Activated gamma-delta T cell treated with anti-CD3 and anti-CD28 coated beads, Interleukin-2, amount 50 U/mL, for 16 hours (primary cell): ENCODE measurements around the gene MAPK8.

ENCODE experiments used
- DNase-seq: peaks from one replicate; pipeline ENCODE4 v3.0.0-alpha.2; 2020; ENCODE audit warnings: low read depth

The MAPK8 gene

GRCh38 chr10:48463318-48464003, 157.0 kb downstream of the MAPK8 start:
- DNase-seq = no peak

- DNase-seq = no peak
Observed at GRCh38 chr10:48464121-48464870, 157.8 kb downstream of the MAPK8 start.

GRCh38 chr10:48464871-48465736, 158.6 kb downstream of the MAPK8 start:
- DNase-seq = no peak

GRCh38 chr10:48465860-48466521, 159.5 kb downstream of the MAPK8 start:
- no peak for DNase-seq

GRCh38 chr10:48466611-48467240, 160.2 kb downstream of the MAPK8 start:
- DNase-seq = no peak

GRCh38 chr10:48467669-48468068, 161.2 kb downstream of the MAPK8 start:
- no peak for DNase-seq

- DNase-seq = no peak
Observed at GRCh38 chr10:48468130-48468790, 161.8 kb downstream of the MAPK8 start.

- DNase-seq = no peak
Observed at GRCh38 chr10:48468866-48469511, 162.5 kb downstream of the MAPK8 start.

- DNase-seq = no peak
Observed at GRCh38 chr10:48469516-48470020, 163.1 kb downstream of the MAPK8 start.

GRCh38 chr10:48470115-48470892, 163.8 kb downstream of the MAPK8 start:
- no peak for DNase-seq

GRCh38 chr10:48470893-48471805, 164.7 kb downstream of the MAPK8 start:
- no peak for DNase-seq

- DNase-seq = no peak
Observed at GRCh38 chr10:48472501-48473069, 166.1 kb downstream of the MAPK8 start.

GRCh38 chr10:48473704-48474103, 167.2 kb downstream of the MAPK8 start:
- no peak for DNase-seq

GRCh38 chr10:48474765-48475365, 168.4 kb downstream of the MAPK8 start:
- DNase-seq = no peak

- no peak for DNase-seq
Observed at GRCh38 chr10:48475943-48476278, 169.4 kb downstream of the MAPK8 start.

- no peak for DNase-seq
Observed at GRCh38 chr10:48476279-48476982, 170.0 kb downstream of the MAPK8 start.

GRCh38 chr10:48477141-48477540, 170.7 kb downstream of the MAPK8 start:
- no peak for DNase-seq
